ENCODE data around the gene DENND1B. TPM values are rescaled to one million over a fixed set of nuclear protein-coding genes. Genes with fewer than 3 reads are reported as not detected.
"Not testable (repeated sequence)": the region's sequence is repeated elsewhere in the genome, so short reads cannot be mapped to it uniquely, and the experiment has no call there.

DENND1B gene
- total RNA-seq, 1 donor, result 28.0 TPM

GRCh38 chr1:197787056-197787455 lies 11.8 kb upstream of the DENND1B start:
- no peak for DNase-seq (ENCODE audit: low read depth in 2 of 3, low spot score in 2 of 3)

GRCh38 chr1:197786280-197786679 lies 11.0 kb upstream of the DENND1B start:
- no peak for DNase-seq (ENCODE audit: low read depth in 2 of 3, low spot score in 2 of 3)

- DNase-seq (ENCODE audit: low read depth in 2 of 3, low spot score in 2 of 3), result no peak
Observed at GRCh38 chr1:197783510-197783948, 8.2 kb upstream of the DENND1B start.

- no peak for DNase-seq (ENCODE audit: low read depth in 2 of 3, low spot score in 2 of 3)
Observed at GRCh38 chr1:197782722-197783360, 7.6 kb upstream of the DENND1B start.

GRCh38 chr1:197781968-197782721 lies 6.9 kb upstream of the DENND1B start:
- peak in 1 of 3 donors; percentile 76 for DNase-seq (ENCODE audit: low read depth in 2 of 3, low spot score in 2 of 3)

- no peak for DNase-seq (ENCODE audit: low read depth in 2 of 3, low spot score in 2 of 3)
Observed at GRCh38 chr1:197779921-197780320, 4.6 kb upstream of the DENND1B start.

GRCh38 chr1:197778366-197778945 lies 3.2 kb upstream of the DENND1B start:
- DNase-seq (ENCODE audit: low read depth in 2 of 3, low spot score in 2 of 3), result peak in 1 of 3 donors; percentile 42

GRCh38 chr1:197776351-197777105 lies 1.2 kb upstream of the DENND1B start:
- peak in 2 of 3 donors; percentile 64 to 73 for DNase-seq (ENCODE audit: low read depth in 2 of 3, low spot score in 2 of 3)

- peak; percentile 23 to 58 (median 52) for DNase-seq (ENCODE audit: low read depth in 2 of 3, low spot score in 2 of 3)
Observed at GRCh38 chr1:197774466-197775281, 606 bp downstream of the DENND1B start.

- DNase-seq (ENCODE audit: low read depth in 2 of 3, low spot score in 2 of 3), result no peak
Observed at GRCh38 chr1:197773856-197774255, 1.4 kb downstream of the DENND1B start.

- DNase-seq (ENCODE audit: low read depth in 2 of 3, low spot score in 2 of 3), result no peak
Observed at GRCh38 chr1:197771904-197772556, 3.2 kb downstream of the DENND1B start.

- no peak for DNase-seq (ENCODE audit: low read depth in 2 of 3, low spot score in 2 of 3)
Observed at GRCh38 chr1:197771386-197771785, 3.9 kb downstream of the DENND1B start.

- peak in 1 of 3 donors; percentile 65 for DNase-seq (ENCODE audit: low read depth in 2 of 3, low spot score in 2 of 3)
Observed at GRCh38 chr1:197770243-197770642, 5.0 kb downstream of the DENND1B start.

GRCh38 chr1:197769287-197769686 lies 6.0 kb downstream of the DENND1B start:
- DNase-seq (ENCODE audit: low read depth in 2 of 3, low spot score in 2 of 3), result no peak

GRCh38 chr1:197768014-197768805 lies 7.1 kb downstream of the DENND1B start:
- no peak for DNase-seq (ENCODE audit: low read depth in 2 of 3, low spot score in 2 of 3)

- no peak for DNase-seq (ENCODE audit: low read depth in 2 of 3, low spot score in 2 of 3)
Observed at GRCh38 chr1:197763769-197764168, 11.5 kb downstream of the DENND1B start.

- DNase-seq (ENCODE audit: low read depth in 2 of 3, low spot score in 2 of 3), result no peak
Observed at GRCh38 chr1:197763307-197763706, 12.0 kb downstream of the DENND1B start.

- peak in 1 of 3 donors; percentile 74 for DNase-seq (ENCODE audit: low read depth in 2 of 3, low spot score in 2 of 3)
Observed at GRCh38 chr1:197761654-197762053, 13.6 kb downstream of the DENND1B start.

- DNase-seq (ENCODE audit: low read depth in 2 of 3, low spot score in 2 of 3), result not testable (repeated sequence)
Observed at GRCh38 chr1:197755553-197755952, 19.7 kb downstream of the DENND1B start.

Measured in hematopoietic multipotent progenitor cell (in vitro differentiated cells).